Measurements from ENCODE around the gene NEB. TPM values are rescaled to one million over a fixed set of nuclear protein-coding genes. Genes with fewer than 3 reads are reported as not detected.

The NEB gene
- total RNA-seq, 1 donor from 2014 or later, result 0.53 TPM

DNA sequence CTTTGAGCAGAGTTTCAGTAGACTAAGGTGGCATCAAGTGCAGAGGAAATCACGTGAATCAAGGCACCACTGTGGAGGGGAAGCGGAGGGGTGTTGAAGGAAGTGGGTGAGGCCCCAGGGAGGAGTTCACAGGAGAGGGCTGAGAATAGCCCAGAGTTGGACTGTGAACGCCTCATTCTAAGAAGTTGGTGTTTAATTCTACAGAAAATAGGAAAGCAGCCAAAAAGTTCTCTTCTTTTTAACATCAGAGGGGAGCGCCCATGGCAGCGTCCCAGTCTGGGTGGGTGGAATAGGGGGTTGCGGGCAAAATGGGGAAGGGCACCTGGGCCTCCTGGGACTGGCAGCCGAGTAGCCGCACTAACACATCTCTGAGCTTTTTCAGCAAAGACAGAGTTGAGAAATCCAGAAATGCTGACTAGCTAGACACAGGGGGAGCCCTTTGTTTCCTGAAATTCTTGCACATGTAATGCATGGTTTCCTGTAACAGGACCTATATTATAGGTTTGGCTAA, 97.0 kb downstream of the NEB start:
- H3K27me3 ChIP-seq, result no peaks in the 10 kb centered on the region
- peaks cover 0 to 7% of the 10 kb centered on the region in 2 donors for H3K4me1 ChIP-seq
- H3K36me3 ChIP-seq, result no peaks in the 10 kb centered on the region
- no peak overlapping the region for H3K27ac ChIP-seq
- TF ChIP-seq, protein P1, sequence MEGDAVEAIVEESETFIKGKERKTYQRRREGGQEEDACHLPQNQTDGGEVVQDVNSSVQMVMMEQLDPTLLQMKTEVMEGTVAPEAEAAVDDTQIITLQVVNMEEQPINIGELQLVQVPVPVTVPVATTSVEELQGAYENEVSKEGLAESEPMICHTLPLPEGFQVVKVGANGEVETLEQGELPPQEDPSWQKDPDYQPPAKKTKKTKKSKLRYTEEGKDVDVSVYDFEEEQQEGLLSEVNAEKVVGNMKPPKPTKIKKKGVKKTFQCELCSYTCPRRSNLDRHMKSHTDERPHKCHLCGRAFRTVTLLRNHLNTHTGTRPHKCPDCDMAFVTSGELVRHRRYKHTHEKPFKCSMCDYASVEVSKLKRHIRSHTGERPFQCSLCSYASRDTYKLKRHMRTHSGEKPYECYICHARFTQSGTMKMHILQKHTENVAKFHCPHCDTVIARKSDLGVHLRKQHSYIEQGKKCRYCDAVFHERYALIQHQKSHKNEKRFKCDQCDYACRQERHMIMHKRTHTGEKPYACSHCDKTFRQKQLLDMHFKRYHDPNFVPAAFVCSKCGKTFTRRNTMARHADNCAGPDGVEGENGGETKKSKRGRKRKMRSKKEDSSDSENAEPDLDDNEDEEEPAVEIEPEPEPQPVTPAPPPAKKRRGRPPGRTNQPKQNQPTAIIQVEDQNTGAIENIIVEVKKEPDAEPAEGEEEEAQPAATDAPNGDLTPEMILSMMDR (IDR thresholded peaks at IDR 0.05), result no peak
- intact Hi-C loops (cut with DNase I), result no loop called here
- DNase-seq (ENCODE audit: low spot score in 2 of 2), result no peak
- H3K9me3 ChIP-seq, result no peaks in the 10 kb centered on the region
- H3K4me3 ChIP-seq, result peak overlapping the region in 1 of 2 donors; percentile 18

DNA sequence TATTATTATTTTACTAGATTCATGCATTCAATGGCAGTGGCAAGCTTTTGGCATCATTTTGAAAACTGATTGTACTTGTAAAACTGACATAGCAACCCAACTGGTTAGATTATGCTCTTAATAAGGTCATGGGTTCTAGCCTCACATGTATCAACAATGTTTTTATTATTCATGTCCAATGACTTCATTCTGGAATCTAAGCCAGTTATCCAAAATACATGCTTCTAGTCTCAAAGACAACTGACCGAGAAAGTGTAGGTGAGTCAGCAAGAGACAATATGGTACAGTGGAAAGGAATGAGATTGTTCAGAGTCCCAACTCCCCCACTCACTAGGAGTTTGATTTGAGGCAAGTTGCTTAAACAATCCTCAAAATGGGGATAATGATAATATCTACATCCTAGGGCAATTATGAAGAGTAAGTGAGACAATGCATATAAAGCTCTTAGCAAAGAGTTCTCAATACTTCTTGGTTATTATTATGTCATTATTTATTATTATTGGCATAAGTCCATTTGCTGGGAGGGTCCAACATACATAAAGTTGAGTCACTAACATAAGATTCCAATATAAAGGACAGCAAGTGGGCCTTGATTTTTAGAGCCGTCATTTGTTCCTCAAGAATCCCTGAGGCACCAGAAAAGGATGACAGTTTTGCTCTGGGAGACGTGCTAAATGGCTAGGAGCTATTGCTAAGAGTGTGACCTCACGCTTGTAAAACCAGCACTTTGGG, 99.4 kb downstream of the NEB start:
- Histone ChIP-seq H3K4me3 (no peak overlapping the region), H3K27me3 (no peaks in the 10 kb centered on the region), H3K4me1 (peaks cover 0 to 7% of the 10 kb centered on the region in 2 donors), H3K36me3 (no peaks in the 10 kb centered on the region), H3K9me3 (no peaks in the 10 kb centered on the region), H3K27ac (no peak overlapping the region)
- DNase-seq (ENCODE audit: low spot score in 2 of 2), result no peak
- TF ChIP-seq, protein P1 (IDR thresholded peaks at IDR 0.05), result no peak
- intact Hi-C loops (cut with DNase I), result no loop called here

DNA sequence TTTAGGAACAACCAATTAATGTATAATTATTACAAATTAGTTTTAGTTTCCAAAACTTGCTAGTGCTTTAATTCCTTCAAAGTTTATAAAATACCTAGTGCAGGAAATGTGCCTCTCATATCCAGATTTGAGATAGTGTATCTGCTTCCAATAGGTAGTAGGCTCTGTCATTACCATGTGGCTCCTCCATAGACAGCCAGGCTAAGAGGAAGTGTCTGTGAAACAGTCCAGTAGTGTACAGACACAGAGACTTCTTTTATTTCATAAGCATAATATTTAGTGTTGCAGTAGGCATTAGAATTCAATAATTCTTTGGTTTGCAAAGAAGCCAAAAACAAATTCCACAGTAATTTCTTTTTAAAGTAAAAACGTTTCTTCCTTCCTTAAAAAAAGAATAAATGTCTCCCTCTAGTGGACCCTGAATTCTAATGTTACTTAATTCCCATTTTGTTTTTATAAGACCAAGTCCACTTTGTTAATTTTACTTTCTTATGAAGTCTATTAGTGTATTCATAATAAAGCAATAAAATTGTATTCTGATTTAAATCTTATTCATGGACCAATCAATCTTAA, 101.2 kb downstream of the NEB start:
- no peaks in the 10 kb centered on the region for H3K36me3 ChIP-seq
- no peak overlapping the region for H3K4me3 ChIP-seq
- peaks cover 0 to 5% of the 10 kb centered on the region in 2 donors for H3K4me1 ChIP-seq
- H3K27me3 ChIP-seq, result no peaks in the 10 kb centered on the region
- intact Hi-C loops (cut with DNase I), result no loop called here
- H3K9me3 ChIP-seq, result no peaks in the 10 kb centered on the region
- DNase-seq (ENCODE audit: low spot score in 2 of 2), result no peak
- TF ChIP-seq, protein P1 (IDR thresholded peaks at IDR 0.05), result peak in 1 of 3 experiments; percentile 19
- no peak overlapping the region for H3K27ac ChIP-seq

DNA sequence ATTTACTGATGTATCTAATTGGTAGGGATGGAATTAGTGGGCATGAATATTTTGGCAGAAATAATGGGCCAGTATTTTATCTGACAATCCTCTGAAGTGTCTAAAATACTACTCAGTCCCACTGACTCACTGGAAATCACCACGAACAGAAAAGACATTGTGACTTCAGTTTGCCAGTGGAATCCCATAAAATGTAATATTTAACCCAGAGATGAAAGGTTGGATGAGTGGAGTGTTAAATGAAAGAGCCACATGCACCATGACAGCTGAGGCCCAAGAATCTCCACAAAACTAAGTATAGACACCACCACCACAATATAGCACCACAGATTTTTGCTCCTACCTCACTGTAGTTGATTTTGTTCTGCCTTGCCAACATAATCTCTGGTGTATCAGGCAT, 103.9 kb downstream of the NEB start:
- TF ChIP-seq, protein P1 (IDR thresholded peaks at IDR 0.05), result no peak

DNA sequence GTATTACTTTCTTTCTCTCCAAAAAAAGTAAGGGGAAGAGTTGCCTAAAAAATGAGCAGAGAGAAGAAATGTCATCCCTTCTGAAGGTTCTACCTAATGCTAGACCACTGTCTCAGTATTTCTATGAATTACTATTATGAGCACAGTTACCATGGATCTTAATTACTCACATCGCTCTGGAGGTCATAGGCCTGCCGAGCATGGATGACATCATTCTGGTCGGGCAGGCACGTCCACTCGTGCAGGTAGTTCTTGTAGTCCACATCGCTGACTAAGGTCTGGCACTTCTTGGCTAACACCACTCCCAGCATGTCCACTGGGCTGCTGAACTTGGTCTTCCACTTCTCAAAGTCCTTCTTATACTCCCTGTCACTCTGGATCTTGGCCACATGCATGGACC, 106.9 kb downstream of the NEB start:
- H3K9me3 ChIP-seq, result no peaks in the 10 kb centered on the region
- no peaks in the 10 kb centered on the region for H3K27me3 ChIP-seq
- H3K4me1 ChIP-seq, result no peaks in the 10 kb centered on the region
- intact Hi-C loops (cut with DNase I), result no loop called here
- TF ChIP-seq, protein P1 (IDR thresholded peaks at IDR 0.05), result no peak
- no peak overlapping the region for H3K4me3 ChIP-seq
- H3K27ac ChIP-seq, result no peak overlapping the region
- H3K36me3 ChIP-seq, result no peaks in the 10 kb centered on the region
- DNase-seq (ENCODE audit: low spot score in 2 of 2), result no peak

More for the DNA sequence above, 103.9 kb downstream of the NEB start:
- no peaks in the 10 kb centered on the region for H3K36me3 ChIP-seq
- no peaks in the 10 kb centered on the region for H3K27me3 ChIP-seq
- H3K4me3 ChIP-seq, result no peak overlapping the region
- H3K9me3 ChIP-seq, result no peaks in the 10 kb centered on the region
- intact Hi-C loops (cut with DNase I), result no loop called here
- no peaks in the 10 kb centered on the region for H3K4me1 ChIP-seq
- no peak for DNase-seq (ENCODE audit: low spot score in 2 of 2)
- H3K27ac ChIP-seq, result no peak overlapping the region

Data from ascending aorta (tissue), 2 donors.